CD14-positive monocyte (primary cell): Measurements from ENCODE around the gene LINC00237. TPM values are rescaled to one million over a fixed set of nuclear protein-coding genes. Genes with fewer than 3 reads are reported as not detected.
A peak's percentile ranks its signal among the peaks of the same experiment; 100 is the strongest.

Experiments used
- DNase-seq, 3 donors: peaks; one replicate each; pipeline ENCODE4 v3.0.0-alpha.2; 2011 to 2022
- H2AFZ ChIP-seq: 2 replicates; pipeline ENCODE4 v1.6.0; 2012; ENCODE audit warnings: mild to moderate bottlenecking, low read depth, low read length, inconsistent platforms; ENCODE audit not compliant: insufficient read depth, poor library complexity, severe bottlenecking
- H3K27ac ChIP-seq, 2 donors: 1 replicate in 1 of 2; 2 replicates in 1 of 2; pipeline ENCODE4 v1.5.1; 2012 to 2013; ENCODE audit warnings: low read length in 2 of 2, control low read depth in 1 of 2, inconsistent platforms in 1 of 2, low read depth in 1 of 2, mild to moderate bottlenecking in 1 of 2
- H3K27me3 ChIP-seq, 2 donors: one replicate each; pipeline versions ENCODE4 v1.6.0 to v1.6.1; 2011 to 2013; ENCODE audit warnings: low read length in 2 of 2; ENCODE audit not compliant: control insufficient read depth in 2 of 2, insufficient read depth in 2 of 2
- H3K36me3 ChIP-seq, 2 donors: replicated peaks in 1 of 2; 1 replicate in 1 of 2; 2 replicates in 1 of 2; pipeline versions ENCODE4 v1.5.1 to v1.6.1; 2012 to 2013; ENCODE audit warnings: low read length in 2 of 2, control low read depth in 1 of 2, inconsistent platforms in 1 of 2, mild to moderate bottlenecking in 1 of 2; ENCODE audit not compliant: insufficient read depth in 2 of 2, control insufficient read depth in 1 of 2
- H3K4me1 ChIP-seq, 2 donors: 1 replicate in 1 of 2; 2 replicates in 1 of 2; pipeline versions ENCODE4 v1.5.1 to v1.6.1; 2012 to 2013; ENCODE audit warnings: low read length in 2 of 2, control low read depth in 1 of 2, inconsistent platforms in 1 of 2, mild to moderate bottlenecking in 1 of 2, moderate library complexity in 1 of 2; ENCODE audit not compliant: insufficient read depth in 2 of 2, control insufficient read depth in 1 of 2
- H3K4me2 ChIP-seq: replicated peaks from 2 replicates; pipeline ENCODE3; 2012; ENCODE audit warnings: low read length, moderate library complexity, mild to moderate bottlenecking; ENCODE audit not compliant: poor library complexity, severe bottlenecking; ENCODE audit errors: extremely low read depth
- H3K4me3 ChIP-seq, 3 experiments: fragments of 200-600 bp in 1 of 3; sonication (generic) in 1 of 3; replicated peaks in 1 of 3; 1 replicate in 2 of 3; 2 replicates in 1 of 3; pipeline ENCODE4 v1.5.1; 2011 to 2013; ENCODE audit warnings: low read length in 3 of 3, mild to moderate bottlenecking in 3 of 3, control low read depth in 2 of 3, low read depth in 2 of 3, inconsistent platforms in 1 of 3, moderate library complexity in 1 of 3
- H3K79me2 ChIP-seq: 2 replicates; pipeline ENCODE4 v1.6.0; 2012; ENCODE audit warnings: mild to moderate bottlenecking, control low read depth, inconsistent platforms, low read length, moderate library complexity; ENCODE audit not compliant: insufficient read depth
- H3K9ac ChIP-seq: 2 replicates; pipeline ENCODE4 v1.6.0; 2017; ENCODE audit warnings: low read length, mild to moderate bottlenecking; ENCODE audit not compliant: insufficient read depth, poor library complexity, severe bottlenecking
- H3K9me3 ChIP-seq, 2 donors: replicated peaks in 1 of 2; 1 replicate in 1 of 2; 2 replicates in 1 of 2; pipeline versions ENCODE4 v1.5.1 to v1.6.1; 2012 to 2013; ENCODE audit warnings: low read length in 2 of 2, control low read depth in 1 of 2; ENCODE audit not compliant: control insufficient read depth in 1 of 2, insufficient read depth in 1 of 2
- H4K20me1 ChIP-seq: 2 replicates; pipeline ENCODE4 v1.6.0; 2012; ENCODE audit warnings: mild to moderate bottlenecking, low read length, control low read depth, moderate library complexity; ENCODE audit not compliant: insufficient read depth
- H3K27ac Mint-ChIP-seq, 7 donors: one replicate each; pipeline ENCODE4 v1.8.0; 2020; ENCODE audit warnings: mild to moderate bottlenecking in 7 of 7, mixed read lengths in 7 of 7, moderate library complexity in 6 of 7, inconsistent platforms in 2 of 7
- H3K27me3 Mint-ChIP-seq, 3 donors: one replicate each; pipeline ENCODE4 v1.8.0; 2021 to 2022; ENCODE audit warnings: low read depth in 3 of 3, mild to moderate bottlenecking in 3 of 3, mixed read lengths in 3 of 3, moderate library complexity in 3 of 3, inconsistent platforms in 1 of 3
- H3K36me3 Mint-ChIP-seq, 2 donors: one replicate each; pipeline ENCODE4 v1.8.0; 2020; ENCODE audit warnings: mixed read lengths in 2 of 2, inconsistent platforms in 1 of 2, mild to moderate bottlenecking in 1 of 2
- H3K4me1 Mint-ChIP-seq: one replicate; pipeline ENCODE4 v1.8.0; 2020; ENCODE audit warnings: mild to moderate bottlenecking, mixed read lengths
- H3K4me3 Mint-ChIP-seq, 2 donors: one replicate each; pipeline ENCODE4 v1.8.0; 2020; ENCODE audit warnings: mild to moderate bottlenecking in 2 of 2, mixed read lengths in 2 of 2, moderate library complexity in 1 of 2
- H3K9me3 Mint-ChIP-seq, 7 donors: one replicate each; pipeline ENCODE4 v1.8.0; 2020 to 2022; ENCODE audit warnings: mixed read lengths in 7 of 7, mild to moderate bottlenecking in 6 of 7, moderate library complexity in 6 of 7, inconsistent platforms in 2 of 7
- WGBS: methylation state at CpG from one replicate; pipeline ENCODE4 v1.1.5; 2013; ENCODE audit warnings: missing lambda C conversion rate; ENCODE audit not compliant: insufficient coverage; 5-methylcytosine and 5-hydroxymethylcytosine counted together
- intact Hi-C, 2 donors: fragments of 100-400 bp; cut with micrococcal nuclease; formaldehyde crosslinking; loops; one replicate each; pipeline versions ENCODE4 v1.15.0 to v1.15.1; 2023
- polyA plus RNA-seq, 3 donors: library from polyadenylated mRNA; depleted of rRNA in 1 of 3; unstranded in 2 of 3; stranded (reverse) in 1 of 3; fragments of 300-500 nt in 2 of 3; fragments of >200 nt in 1 of 3; fragmentation: Illumina TruSeq in 2 of 3; gene quantifications; 1 replicate in 2 of 3; 2 replicates in 1 of 3; pipeline ENCODE4 v1.2.3, GENCODE V29; 2012 to 2021
- TF ChIP-seq, protein P1 (sequence below): fragments of 200-600 bp; IDR thresholded peaks from one replicate; pipeline ENCODE4 v1.8.0; 2022; ENCODE audit warnings: antibody characterized with exemption, mild to moderate bottlenecking

The LINC00237 gene
- polyA plus RNA-seq, 3 donors = 0.31 to 0.39 TPM; not detected in 1

DNA sequence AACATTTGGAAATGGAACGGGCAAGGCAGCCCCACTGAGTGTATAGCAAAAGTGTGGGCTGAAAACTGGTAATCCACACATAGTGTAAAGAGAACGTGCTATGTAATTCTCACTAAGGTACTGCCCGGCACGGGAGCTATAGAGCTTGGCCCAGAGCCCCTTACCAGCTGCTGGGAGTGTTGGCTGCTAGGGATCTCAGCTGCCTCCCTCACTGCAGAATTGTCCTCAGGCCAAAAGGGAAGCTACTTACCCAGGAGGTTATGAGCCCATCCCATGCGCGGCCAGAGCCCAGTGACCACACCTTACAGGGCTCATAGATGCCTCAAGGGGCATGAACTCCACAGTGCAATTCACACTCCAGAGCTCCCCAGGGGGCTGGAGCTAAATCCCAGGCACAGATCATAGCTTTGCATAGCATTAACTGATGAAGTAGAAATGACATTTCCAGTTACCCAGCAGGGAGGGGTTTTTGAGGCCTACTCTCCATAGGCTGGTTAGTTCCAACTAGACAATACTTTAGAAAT is 56.8 kb downstream of the LINC00237 start:
- Mint-ChIP-seq H3K27ac (no peak overlapping the region), H3K36me3 (no peaks in the 10 kb centered on the region), H3K4me1 (peaks cover 7% of the 10 kb centered on the region), H3K4me3 (no peak overlapping the region), H3K27me3 (peaks cover 10 to 31% (median 21%) of the 10 kb centered on the region in 3 donors), H3K9me3 (peaks cover 0 to 11% (median 1%) of the 10 kb centered on the region in 7 donors)
- Histone ChIP-seq H3K36me3 (no peaks in the 10 kb centered on the region), H3K4me3 (no peak overlapping the region), H4K20me1 (no peaks in the 10 kb centered on the region), H3K9me3 (no peaks in the 10 kb centered on the region), H3K27ac (no peak overlapping the region), H3K27me3 (peaks cover 0 to 12% of the 10 kb centered on the region in 2 donors), H3K4me2 (no peak overlapping the region), H2AFZ (no peak overlapping the region), H3K4me1 (no peaks in the 10 kb centered on the region), H3K79me2 (no peaks in the 10 kb centered on the region), H3K9ac (no peak overlapping the region)
- intact Hi-C loops = loop anchor here in 1 of 2 donors (2.0 kb wide), 1 partner anchor 455 kb away; no protein-coding TSS in a partner anchor
- TF ChIP-seq, protein P1, sequence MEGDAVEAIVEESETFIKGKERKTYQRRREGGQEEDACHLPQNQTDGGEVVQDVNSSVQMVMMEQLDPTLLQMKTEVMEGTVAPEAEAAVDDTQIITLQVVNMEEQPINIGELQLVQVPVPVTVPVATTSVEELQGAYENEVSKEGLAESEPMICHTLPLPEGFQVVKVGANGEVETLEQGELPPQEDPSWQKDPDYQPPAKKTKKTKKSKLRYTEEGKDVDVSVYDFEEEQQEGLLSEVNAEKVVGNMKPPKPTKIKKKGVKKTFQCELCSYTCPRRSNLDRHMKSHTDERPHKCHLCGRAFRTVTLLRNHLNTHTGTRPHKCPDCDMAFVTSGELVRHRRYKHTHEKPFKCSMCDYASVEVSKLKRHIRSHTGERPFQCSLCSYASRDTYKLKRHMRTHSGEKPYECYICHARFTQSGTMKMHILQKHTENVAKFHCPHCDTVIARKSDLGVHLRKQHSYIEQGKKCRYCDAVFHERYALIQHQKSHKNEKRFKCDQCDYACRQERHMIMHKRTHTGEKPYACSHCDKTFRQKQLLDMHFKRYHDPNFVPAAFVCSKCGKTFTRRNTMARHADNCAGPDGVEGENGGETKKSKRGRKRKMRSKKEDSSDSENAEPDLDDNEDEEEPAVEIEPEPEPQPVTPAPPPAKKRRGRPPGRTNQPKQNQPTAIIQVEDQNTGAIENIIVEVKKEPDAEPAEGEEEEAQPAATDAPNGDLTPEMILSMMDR = no peak
- DNase-seq = no peak
- WGBS = 96% methylated on average over 3 of the region's 6 CpGs

DNA sequence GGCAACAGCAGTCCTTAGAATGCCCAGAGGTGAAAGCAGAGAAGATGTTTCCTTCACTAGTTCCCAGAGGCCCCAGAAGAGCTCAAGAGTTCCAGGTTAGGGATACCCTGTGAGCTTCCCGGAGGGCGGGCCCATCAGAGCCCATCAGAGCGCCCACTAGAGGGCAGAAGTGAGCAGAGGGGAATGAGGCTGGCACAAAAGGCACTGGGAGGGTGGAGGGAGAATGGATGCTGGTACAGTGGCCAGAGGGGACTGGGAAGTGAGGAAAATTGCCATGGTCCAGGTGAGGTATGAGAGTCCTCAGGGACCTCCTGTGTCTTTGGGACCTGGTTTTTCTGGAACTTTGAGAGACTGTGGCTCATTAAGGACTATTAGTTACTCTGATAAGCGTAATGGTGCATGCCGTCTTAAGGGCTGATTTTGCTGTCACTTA is 57.3 kb downstream of the LINC00237 start:
- Mint-ChIP-seq H3K4me1 (peaks cover 7% of the 10 kb centered on the region), H3K36me3 (no peaks in the 10 kb centered on the region), H3K27me3 (peaks cover 11 to 29% (median 24%) of the 10 kb centered on the region in 3 donors), H3K9me3 (peaks cover 0 to 11% (median 1%) of the 10 kb centered on the region in 7 donors), H3K4me3 (no peak overlapping the region), H3K27ac (no peak overlapping the region)
- Histone ChIP-seq H3K79me2 (no peaks in the 10 kb centered on the region), H3K27me3 (peaks cover 0 to 12% of the 10 kb centered on the region in 2 donors), H2AFZ (no peak overlapping the region), H3K4me3 (no peak overlapping the region), H3K9ac (no peak overlapping the region), H3K4me2 (no peak overlapping the region), H3K9me3 (no peaks in the 10 kb centered on the region), H3K36me3 (no peaks in the 10 kb centered on the region), H3K27ac (no peak overlapping the region), H3K4me1 (no peaks in the 10 kb centered on the region), H4K20me1 (no peaks in the 10 kb centered on the region)
- intact Hi-C loops = loop anchor here in 1 of 2 donors (2.0 kb wide), 1 partner anchor 456 kb away; no protein-coding TSS in a partner anchor
- DNase-seq = peak; percentile 3 to 42 (median 36)
- WGBS = 22% methylated on average over 3 of the region's 5 CpGs
- TF ChIP-seq, protein P1 = peak; percentile 91
